GM20000 (cell line): Measurements from ENCODE around the gene ZDHHC8.

Source experiments
- DNase-seq: peaks from one replicate; pipeline ENCODE4 v3.0.0; 2012; ENCODE audit warnings: low spot score
- TF ChIP-seq, protein P1 (sequence below): IDR thresholded peaks from 2 replicates; pipeline ENCODE4 v1.5.1; 2012; ENCODE audit warnings: mild to moderate bottlenecking, control low read depth; ENCODE audit errors: extremely low read depth, missing control alignments

ZDHHC8 gene

GRCh38 chr22:20102203-20102780 is 29.3 kb upstream of the ZDHHC8 start:
- TF ChIP-seq, protein P1, sequence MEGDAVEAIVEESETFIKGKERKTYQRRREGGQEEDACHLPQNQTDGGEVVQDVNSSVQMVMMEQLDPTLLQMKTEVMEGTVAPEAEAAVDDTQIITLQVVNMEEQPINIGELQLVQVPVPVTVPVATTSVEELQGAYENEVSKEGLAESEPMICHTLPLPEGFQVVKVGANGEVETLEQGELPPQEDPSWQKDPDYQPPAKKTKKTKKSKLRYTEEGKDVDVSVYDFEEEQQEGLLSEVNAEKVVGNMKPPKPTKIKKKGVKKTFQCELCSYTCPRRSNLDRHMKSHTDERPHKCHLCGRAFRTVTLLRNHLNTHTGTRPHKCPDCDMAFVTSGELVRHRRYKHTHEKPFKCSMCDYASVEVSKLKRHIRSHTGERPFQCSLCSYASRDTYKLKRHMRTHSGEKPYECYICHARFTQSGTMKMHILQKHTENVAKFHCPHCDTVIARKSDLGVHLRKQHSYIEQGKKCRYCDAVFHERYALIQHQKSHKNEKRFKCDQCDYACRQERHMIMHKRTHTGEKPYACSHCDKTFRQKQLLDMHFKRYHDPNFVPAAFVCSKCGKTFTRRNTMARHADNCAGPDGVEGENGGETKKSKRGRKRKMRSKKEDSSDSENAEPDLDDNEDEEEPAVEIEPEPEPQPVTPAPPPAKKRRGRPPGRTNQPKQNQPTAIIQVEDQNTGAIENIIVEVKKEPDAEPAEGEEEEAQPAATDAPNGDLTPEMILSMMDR = no peak
- no peak for DNase-seq

DNA sequence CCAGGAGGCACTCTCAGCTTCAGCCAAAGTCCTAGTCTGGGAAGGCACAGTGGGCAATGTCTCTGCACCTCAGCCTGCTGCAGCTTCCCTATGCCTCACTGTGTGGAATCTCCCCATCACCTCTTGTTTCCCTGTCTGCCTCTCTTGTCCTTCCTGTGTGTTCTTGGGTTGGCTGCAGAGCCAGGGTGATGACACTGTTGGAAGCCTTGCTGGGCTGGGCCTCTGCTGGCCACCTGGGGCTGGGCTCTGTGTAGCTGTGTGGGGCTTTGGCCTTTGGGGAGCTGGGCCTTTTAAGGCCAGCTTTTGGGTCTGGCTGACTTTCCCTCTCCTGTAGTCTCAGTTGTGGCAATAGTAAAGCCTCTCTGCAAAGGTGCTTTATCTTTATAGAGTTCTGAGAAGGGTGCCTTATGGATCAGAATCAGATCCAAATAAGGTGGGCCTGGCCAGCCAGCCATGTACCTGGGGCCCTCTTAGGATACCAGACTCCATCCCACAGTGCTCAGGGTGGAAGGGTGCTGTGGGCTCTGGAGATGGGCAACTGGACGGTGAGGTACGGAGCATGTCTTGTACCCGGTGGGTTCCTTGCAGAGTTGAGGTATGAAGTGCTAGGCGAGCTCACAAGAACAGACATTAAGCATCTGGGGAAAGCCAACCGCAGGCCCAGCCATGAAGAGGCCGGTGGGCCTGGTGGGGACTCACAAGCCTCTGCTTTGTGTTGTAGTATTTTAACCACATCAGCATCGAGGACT is 26.0 kb upstream of the ZDHHC8 start:
- DNase-seq = no peak
- TF ChIP-seq, protein P1 = no peak

GRCh38 chr22:20106205-20106848 is 25.3 kb upstream of the ZDHHC8 start:
- DNase-seq = no peak
- TF ChIP-seq, protein P1 = no peak

- TF ChIP-seq, protein P1 = no peak
- DNase-seq = no peak
These were observed 24.8 kb upstream of the ZDHHC8 start for GRCh38 chr22:20106849-20107237.

GRCh38 chr22:20107471-20107901 is 24.1 kb upstream of the ZDHHC8 start:
- no peak for DNase-seq
- TF ChIP-seq, protein P1 = no peak

DNA sequence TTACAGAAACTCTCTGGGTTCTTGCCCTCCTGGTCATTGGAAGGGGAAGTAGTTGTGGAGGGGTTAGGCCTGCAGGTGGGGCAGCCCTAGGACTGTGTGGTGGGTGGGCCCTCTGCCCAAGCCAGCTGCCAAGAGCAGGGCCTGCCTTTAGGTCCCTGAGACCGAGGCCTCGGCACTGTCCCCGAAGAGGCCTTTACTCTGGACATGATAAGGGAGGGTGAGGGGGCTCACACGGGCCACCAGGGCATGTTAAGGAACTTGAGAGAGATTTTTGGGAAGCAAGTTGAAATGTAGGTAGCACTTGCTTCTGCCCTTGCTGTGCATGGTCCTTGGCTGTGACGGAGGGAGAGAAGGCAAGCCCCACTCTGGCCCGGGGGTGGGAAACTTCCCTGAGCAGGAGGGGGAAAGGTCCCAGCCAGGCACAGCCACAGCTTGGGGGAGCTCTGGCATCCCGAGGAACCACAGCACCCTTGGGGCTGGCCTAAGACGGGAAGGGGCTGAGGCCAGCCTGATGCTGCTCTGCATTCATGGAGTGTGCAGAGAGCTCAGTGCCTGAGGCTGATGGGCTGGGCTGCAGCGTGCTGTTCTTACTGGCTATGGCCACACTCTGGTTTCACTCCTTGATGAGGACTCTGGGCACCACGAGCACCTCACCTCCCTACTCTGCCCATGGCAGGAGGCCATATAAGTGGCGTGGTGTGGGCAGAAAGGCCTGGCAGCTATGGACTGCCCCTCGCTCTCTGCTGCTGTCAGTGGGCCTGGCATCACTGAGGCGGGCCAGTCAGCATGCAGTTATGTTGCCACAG is 23.4 kb upstream of the ZDHHC8 start:
- DNase-seq = no peak
- TF ChIP-seq, protein P1 = no peak
